WI38 (cell line): Measurements from ENCODE around the gene PDZD4.
"Not testable (repeated sequence)": the region's sequence is repeated elsewhere in the genome, so short reads cannot be mapped to it uniquely, and the experiment has no call there.

Experiments used
- H3K4me3 ChIP-seq: 2 replicates; pipeline ENCODE4 v1.5.1; 2011; ENCODE audit warnings: low read depth, mild to moderate bottlenecking, control low read depth, low read length
- TF ChIP-seq, protein P1 (sequence below): IDR thresholded peaks from 2 replicates; pipeline ENCODE4 v1.5.1; 2012; ENCODE audit warnings: low read depth, mild to moderate bottlenecking, control low read depth, low read length

PDZD4 gene

DNA sequence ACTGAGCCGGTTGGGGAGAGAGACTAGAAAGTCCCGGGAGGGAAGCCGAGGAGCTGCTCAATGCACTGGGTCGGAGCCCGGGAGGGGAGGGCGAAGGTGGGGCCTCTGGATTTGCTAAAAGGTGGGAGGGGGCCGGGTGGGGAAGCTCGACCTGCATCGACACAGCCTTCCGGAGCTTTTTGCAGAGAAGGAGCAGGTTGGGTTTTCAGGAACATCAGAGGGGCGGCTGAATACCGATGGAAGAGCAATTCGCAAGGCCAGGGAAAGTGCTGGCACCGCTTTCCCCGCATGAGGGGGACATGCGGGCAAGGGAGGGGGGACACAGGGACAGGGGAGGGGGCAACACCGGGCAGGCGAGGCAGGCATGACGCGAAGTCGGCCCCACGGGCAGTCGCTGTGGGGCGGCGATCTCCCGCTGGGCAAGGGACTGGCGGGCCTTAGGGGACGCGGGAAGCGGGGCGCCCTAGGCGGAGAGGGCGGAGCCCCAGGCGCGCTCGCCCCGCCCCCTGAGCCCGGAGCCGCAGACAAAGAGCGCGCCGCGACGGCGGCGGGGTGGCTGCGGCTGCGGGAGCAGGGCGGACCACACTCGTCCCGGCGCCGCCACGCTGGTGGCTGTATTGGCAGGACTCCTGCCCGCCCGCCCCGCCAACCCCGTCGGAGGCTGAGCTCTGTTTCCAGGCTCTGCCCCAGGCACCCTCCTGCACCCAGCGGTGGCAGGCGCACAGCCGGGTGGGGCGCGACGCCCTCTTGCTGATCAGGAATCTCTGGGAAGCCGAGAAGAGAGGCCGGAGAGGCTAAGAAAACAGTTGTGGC lies 11.6 kb downstream of the PDZD4 start:
- peak overlapping the region; percentile 42 for H3K4me3 ChIP-seq

DNA sequence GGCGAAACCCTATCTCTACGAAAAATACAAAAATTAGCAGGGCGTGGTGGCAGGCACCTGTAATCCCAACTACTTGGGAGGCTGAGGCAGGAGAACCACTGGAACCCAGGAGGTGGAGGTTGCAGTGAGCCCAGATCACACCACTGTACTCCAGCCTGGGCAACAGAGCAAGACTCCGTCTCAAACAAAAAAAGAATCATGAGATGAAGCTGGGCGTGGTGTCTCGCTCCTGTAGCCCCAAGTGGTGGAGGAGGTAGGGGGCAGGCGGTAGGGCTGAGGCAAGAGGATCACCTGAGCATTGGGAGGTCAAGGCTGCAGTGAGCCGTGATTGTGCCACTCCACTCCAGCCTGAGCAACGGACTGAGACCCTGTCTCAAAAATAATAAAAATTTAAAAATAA lies 12.3 kb downstream of the PDZD4 start:
- H3K4me3 ChIP-seq: not testable (repeated sequence)

More for the DNA sequence above, 11.6 kb downstream of the PDZD4 start:
- TF ChIP-seq, protein P1, sequence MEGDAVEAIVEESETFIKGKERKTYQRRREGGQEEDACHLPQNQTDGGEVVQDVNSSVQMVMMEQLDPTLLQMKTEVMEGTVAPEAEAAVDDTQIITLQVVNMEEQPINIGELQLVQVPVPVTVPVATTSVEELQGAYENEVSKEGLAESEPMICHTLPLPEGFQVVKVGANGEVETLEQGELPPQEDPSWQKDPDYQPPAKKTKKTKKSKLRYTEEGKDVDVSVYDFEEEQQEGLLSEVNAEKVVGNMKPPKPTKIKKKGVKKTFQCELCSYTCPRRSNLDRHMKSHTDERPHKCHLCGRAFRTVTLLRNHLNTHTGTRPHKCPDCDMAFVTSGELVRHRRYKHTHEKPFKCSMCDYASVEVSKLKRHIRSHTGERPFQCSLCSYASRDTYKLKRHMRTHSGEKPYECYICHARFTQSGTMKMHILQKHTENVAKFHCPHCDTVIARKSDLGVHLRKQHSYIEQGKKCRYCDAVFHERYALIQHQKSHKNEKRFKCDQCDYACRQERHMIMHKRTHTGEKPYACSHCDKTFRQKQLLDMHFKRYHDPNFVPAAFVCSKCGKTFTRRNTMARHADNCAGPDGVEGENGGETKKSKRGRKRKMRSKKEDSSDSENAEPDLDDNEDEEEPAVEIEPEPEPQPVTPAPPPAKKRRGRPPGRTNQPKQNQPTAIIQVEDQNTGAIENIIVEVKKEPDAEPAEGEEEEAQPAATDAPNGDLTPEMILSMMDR: no peak

DNA sequence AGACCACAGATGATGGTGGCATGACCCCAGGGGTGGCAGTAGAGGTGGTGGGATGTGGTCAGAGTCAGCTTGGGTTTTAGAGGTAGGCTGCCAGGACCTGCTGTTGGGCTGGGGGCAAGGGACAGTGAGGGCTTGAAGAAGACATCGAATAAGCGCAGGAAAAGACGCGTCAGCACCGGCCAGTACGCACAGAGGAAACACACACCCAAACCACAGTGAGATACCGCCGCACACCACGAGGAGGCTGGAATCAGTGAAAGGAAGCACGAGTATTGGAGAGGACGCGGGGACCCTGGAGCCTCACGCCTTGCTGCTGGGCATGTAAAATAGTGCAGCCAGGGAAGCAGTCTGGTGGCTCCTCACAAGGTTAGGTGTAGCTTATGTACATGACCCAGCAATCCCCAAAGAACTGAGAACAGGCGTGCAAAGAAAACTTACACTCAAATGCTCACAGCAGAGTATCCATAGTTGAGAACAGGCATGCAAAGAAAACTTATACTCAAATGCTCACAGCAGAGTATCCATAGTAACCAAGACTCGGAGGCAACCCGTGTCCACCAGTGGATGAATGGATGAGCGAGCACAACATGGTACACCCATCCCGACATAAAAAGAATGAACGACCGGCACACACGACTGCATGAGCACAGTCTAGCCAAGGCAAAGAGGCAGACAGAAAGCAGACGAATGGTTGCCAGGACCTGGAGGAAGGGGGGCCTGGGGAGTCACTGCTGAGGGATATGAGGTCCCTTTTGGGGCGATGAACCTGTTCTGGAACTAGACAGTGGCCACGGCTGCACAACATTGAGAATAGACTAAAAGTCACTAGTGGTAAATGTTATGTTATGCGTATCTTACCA lies 13.3 kb downstream of the PDZD4 start:
- H3K4me3 ChIP-seq: no peak overlapping the region
- TF ChIP-seq, protein P1: no peak

DNA sequence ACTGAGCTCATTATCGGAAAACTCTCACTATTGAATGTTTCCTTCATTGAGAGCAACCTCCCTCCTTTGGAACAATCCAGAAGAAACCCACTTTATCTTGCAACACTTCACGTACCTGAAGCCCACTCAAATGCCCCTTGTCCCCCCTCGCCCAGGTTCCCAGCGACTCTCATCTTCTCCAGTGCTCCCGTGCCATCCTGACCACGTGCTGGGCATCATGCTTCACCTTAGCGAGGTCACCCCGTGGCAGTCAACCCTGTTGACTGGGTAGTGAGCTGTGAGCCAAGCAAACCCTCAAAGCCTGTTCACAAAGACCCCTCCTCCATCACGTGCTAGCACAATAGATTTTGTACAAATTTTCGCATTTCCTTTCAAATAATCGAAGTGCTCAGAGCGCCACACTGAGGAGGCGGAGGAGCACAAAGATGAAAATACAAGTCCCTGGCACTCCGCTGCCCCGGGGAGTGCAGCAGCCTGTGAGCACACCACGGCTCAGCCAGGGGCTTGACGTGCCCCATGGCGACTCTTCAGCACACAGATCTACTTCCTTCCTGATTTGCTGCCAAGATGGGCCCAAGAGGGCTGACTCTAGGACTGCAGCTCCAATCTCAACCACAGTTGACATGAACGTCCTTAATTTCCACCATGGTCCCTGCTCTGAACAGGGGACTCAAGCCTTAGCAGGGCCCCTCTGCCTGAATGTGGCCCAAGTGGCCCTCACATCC lies 15.6 kb downstream of the PDZD4 start:
- no peak overlapping the region for H3K4me3 ChIP-seq
- TF ChIP-seq, protein P1: no peak

DNA sequence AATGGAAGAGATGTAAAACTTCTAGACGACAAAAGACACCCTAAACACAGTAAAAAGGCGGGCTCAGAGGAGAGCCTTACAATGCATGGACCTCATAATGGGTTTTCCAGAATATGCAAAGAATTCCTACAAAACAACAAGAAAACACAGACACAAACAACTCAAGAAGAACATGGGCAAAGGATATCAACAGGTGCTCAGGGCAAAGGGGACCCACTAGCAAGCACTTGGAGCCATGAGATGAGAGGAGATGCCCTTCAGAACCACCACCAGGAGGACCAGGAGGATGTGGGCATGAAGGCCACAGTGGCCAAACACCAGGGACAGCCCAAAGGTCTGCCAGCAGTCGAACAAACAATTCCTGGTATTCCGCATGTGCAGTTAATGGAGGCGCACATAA lies 17.2 kb downstream of the PDZD4 start:
- TF ChIP-seq, protein P1: no peak
- H3K4me3 ChIP-seq: no peak overlapping the region

DNA sequence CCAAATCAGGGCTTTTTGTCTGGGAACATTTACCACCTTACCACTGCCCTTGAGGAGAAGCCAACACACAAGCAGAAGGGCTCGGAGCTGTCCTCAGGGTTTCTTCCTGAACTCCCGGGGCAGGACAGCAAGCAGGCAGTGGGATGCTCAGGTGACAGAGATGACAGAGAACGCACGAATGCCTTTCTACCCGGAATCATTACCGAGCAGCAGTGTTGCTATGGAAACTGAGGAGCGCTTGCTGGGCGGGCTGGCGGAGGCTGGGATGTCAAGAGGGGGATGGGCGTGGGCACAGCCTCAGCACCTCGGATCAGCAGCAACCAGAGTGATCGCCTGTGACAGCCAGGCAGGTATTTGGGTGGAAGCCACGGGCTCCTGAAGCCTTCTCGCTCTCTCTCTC lies 18.1 kb downstream of the PDZD4 start:
- TF ChIP-seq, protein P1: no peak
- no peak overlapping the region for H3K4me3 ChIP-seq

DNA sequence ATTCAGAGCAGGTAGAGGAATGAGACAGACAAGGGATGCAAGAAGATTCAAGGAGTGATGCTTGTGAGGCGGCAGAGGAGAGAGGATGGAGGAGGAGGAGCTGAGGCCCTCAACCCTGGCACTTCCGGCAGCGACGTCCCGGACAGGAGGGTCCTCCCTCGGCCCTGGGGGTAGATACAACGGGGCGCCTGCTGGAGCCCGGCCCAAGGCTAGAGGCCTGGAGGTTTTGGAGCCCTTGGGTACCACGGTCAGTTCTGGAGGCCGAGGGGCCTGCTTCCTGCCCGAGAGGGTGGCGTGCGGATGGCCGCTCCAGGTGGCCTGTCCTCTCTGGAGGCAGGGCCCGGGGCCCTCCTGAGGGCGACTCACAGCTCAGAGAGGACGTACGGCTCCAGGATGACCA lies 22.4 kb downstream of the PDZD4 start:
- H3K4me3 ChIP-seq: no peak overlapping the region
- TF ChIP-seq, protein P1: no peak
